ENCODE data around the gene USP22.

Gene USP22

DNA sequence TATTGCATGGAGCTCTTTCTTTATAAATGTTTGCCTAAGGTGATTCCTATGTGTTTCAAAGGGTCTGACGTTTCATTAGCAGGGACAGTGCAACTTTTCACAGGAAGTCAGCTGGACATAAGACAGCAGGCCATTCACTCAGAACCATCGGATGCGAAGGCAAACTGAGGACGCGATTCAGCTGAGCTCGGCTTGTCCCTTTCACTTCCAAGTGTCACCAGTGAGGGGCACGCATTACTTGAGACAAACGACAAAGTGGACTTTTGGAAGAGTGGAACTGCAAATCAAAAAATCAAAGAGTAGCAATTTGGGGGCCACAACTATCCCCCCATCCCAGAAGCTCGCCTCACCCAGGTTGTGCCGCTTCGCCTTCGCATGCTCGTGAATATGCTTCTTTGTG is 14.6 kb downstream of the USP22 start:
- Histone ChIP-seq H2AFZ (ENCODE audit: low read depth, low read length, severe bottlenecking) (no peak overlapping the region), H3K36me3 (ENCODE audit: low read length) (peaks cover 28% of the 10 kb centered on the region), H3K4me3 (ENCODE audit: insufficient read depth, low read length, poor library complexity, severe bottlenecking) (no peak overlapping the region), H3K27me3 (ENCODE audit: low read length) (no peaks in the 10 kb centered on the region), H3K4me2 (ENCODE audit: low read depth, low read length, poor library complexity, severe bottlenecking) (no peak overlapping the region), H4K20me1 (ENCODE audit: low read depth, low read length) (peaks cover 79% of the 10 kb centered on the region), H3K27ac (ENCODE audit: low read depth, low read length) (no peak overlapping the region), H3K9ac (ENCODE audit: low read length) (no peak overlapping the region), H3K79me2 (ENCODE audit: insufficient read depth, low read length) (peaks cover 100% of the 10 kb centered on the region), H3K9me2 (replicated peaks; ENCODE audit: insufficient read depth, low read length) (no peaks in the 10 kb centered on the region), H3K9me3 (ENCODE audit: insufficient read depth, low read length) (no peaks in the 10 kb centered on the region), H3F3A (ENCODE audit: insufficient read depth) (peaks cover 20% of the 10 kb centered on the region)
- no peak for TF ChIP-seq EZH2phosphoT487 (conservative IDR thresholded peaks at IDR 0.05; ENCODE audit: low read length)
- TF ChIP-seq, protein P1, sequence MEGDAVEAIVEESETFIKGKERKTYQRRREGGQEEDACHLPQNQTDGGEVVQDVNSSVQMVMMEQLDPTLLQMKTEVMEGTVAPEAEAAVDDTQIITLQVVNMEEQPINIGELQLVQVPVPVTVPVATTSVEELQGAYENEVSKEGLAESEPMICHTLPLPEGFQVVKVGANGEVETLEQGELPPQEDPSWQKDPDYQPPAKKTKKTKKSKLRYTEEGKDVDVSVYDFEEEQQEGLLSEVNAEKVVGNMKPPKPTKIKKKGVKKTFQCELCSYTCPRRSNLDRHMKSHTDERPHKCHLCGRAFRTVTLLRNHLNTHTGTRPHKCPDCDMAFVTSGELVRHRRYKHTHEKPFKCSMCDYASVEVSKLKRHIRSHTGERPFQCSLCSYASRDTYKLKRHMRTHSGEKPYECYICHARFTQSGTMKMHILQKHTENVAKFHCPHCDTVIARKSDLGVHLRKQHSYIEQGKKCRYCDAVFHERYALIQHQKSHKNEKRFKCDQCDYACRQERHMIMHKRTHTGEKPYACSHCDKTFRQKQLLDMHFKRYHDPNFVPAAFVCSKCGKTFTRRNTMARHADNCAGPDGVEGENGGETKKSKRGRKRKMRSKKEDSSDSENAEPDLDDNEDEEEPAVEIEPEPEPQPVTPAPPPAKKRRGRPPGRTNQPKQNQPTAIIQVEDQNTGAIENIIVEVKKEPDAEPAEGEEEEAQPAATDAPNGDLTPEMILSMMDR (IDR thresholded peaks at IDR 0.05; ENCODE audit: insufficient read depth, low read length, poor library complexity, severe bottlenecking): no peak

DNA sequence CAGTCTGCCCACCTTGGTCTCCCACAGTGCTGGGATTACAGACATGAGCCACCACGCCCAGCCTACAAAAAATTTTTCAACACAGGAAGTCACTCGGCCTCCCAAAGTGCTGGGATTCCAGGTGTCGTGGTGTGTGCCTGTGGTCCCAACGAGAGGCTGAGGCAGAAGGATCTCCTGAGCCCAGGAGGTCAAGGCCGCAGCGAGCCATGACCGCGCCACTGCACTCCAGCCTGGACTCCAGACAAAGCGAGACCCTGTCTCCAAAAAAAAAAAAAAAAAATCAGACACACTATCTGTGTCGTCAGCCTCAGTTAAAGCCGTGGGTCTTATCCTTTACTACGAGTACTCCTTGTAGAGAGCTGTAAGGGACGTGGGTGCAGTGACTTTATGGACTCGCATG is 15.8 kb downstream of the USP22 start:
- H3K4me3 ChIP-seq (ENCODE audit: insufficient read depth, low read length, poor library complexity, severe bottlenecking): no peak overlapping the region
- H3K9me3 ChIP-seq (ENCODE audit: insufficient read depth, low read length): no peaks in the 10 kb centered on the region
- no peak overlapping the region for H3K4me2 ChIP-seq (ENCODE audit: low read depth, low read length, poor library complexity, severe bottlenecking)
- TF ChIP-seq, protein P1 (IDR thresholded peaks at IDR 0.05; ENCODE audit: insufficient read depth, low read length, poor library complexity, severe bottlenecking): no peak
- no peak for TF ChIP-seq EZH2phosphoT487 (conservative IDR thresholded peaks at IDR 0.05; ENCODE audit: low read length)
- H3K9me2 ChIP-seq (replicated peaks; ENCODE audit: insufficient read depth, low read length): no peaks in the 10 kb centered on the region
- no peak overlapping the region for H3K9ac ChIP-seq (ENCODE audit: low read length)
- H3K27me3 ChIP-seq (ENCODE audit: low read length): no peaks in the 10 kb centered on the region
- no peak overlapping the region for H2AFZ ChIP-seq (ENCODE audit: low read depth, low read length, severe bottlenecking)
- H3K27ac ChIP-seq (ENCODE audit: low read depth, low read length): no peak overlapping the region
- peaks cover 20% of the 10 kb centered on the region for H3F3A ChIP-seq (ENCODE audit: insufficient read depth)
- peaks cover 26% of the 10 kb centered on the region for H3K36me3 ChIP-seq (ENCODE audit: low read length)
- peaks cover 100% of the 10 kb centered on the region for H3K79me2 ChIP-seq (ENCODE audit: insufficient read depth, low read length)
- peaks cover 73% of the 10 kb centered on the region for H4K20me1 ChIP-seq (ENCODE audit: low read depth, low read length)

DNA sequence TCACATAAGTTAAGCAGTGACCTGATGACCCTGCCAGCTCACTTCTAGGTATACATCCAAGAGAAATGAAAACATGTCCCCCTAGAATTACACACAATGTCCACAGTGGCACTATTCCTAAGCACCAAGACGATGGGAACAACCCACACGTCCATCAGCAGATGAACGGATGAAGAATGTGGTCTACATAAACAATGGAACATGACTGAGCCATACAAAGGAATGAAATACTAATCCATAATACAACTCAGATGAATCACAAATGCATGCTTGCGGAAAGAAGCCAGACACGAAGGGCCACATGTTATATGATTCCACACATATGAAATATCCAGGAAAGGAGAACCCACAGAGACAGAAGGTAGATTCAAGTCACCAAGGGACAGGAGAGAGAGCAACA is 17.4 kb downstream of the USP22 start:
- TF ChIP-seq, protein P1 (IDR thresholded peaks at IDR 0.05; ENCODE audit: insufficient read depth, low read length, poor library complexity, severe bottlenecking): no peak
- no peak for TF ChIP-seq EZH2phosphoT487 (conservative IDR thresholded peaks at IDR 0.05; ENCODE audit: low read length)
- no peak overlapping the region for H3K4me3 ChIP-seq (ENCODE audit: insufficient read depth, low read length, poor library complexity, severe bottlenecking)
- no peak overlapping the region for H3K4me2 ChIP-seq (ENCODE audit: low read depth, low read length, poor library complexity, severe bottlenecking)
- H3K79me2 ChIP-seq (ENCODE audit: insufficient read depth, low read length): peaks cover 98% of the 10 kb centered on the region
- H3K27ac ChIP-seq (ENCODE audit: low read depth, low read length): no peak overlapping the region
- peaks cover 66% of the 10 kb centered on the region for H4K20me1 ChIP-seq (ENCODE audit: low read depth, low read length)
- no peaks in the 10 kb centered on the region for H3K27me3 ChIP-seq (ENCODE audit: low read length)
- no peaks in the 10 kb centered on the region for H3K9me2 ChIP-seq (replicated peaks; ENCODE audit: insufficient read depth, low read length)
- peaks cover 21% of the 10 kb centered on the region for H3F3A ChIP-seq (ENCODE audit: insufficient read depth)
- H3K36me3 ChIP-seq (ENCODE audit: low read length): peaks cover 31% of the 10 kb centered on the region
- no peak overlapping the region for H3K9ac ChIP-seq (ENCODE audit: low read length)
- no peak overlapping the region for H2AFZ ChIP-seq (ENCODE audit: low read depth, low read length, severe bottlenecking)
- H3K9me3 ChIP-seq (ENCODE audit: insufficient read depth, low read length): no peaks in the 10 kb centered on the region

All from SU-DHL-6 (cell line).